HepG2 (cell line): ENCODE data around the gene TRAPPC12. TPM values are rescaled to one million over a fixed set of nuclear protein-coding genes. Genes with fewer than 3 reads are reported as not detected.
A peak's percentile ranks its signal among the peaks of the same experiment; 100 is the strongest.

ENCODE experiments used
- ATAC-seq: fragments of 200-7000 bp; cut with Tn5 transposase; 3 replicates; pipeline ENCODE4 v1.9.1; 2020; ENCODE audit warnings: mild to moderate bottlenecking, moderate library complexity
- BruUV-seq: library from RNA; stranded (reverse); fragments of 400-500 nt; replicated peaks from 2 replicates; lab custom pipeline; 2021; lab: Mats Ljungman, UMichigan
- CTCF ChIA-PET: fragments of 300-600 bp; formaldehyde crosslinking; extraction: SDS; loops from one replicate; lab custom pipeline; 2021; ENCODE audit warnings: low total read pairs, inconsistent platforms, low intra/inter-chr PET ratio; lab: Yijun Ruan, JAX
- POLR2A ChIA-PET: fragments of 350-600 bp; sonication (Branson Sonifier 250); formaldehyde crosslinking; loops from one replicate; lab custom pipeline; 2020; ENCODE audit warnings: antibody characterized with exemption, inconsistent platforms; lab: Yijun Ruan, JAX
- DNase-seq: peaks from one replicate; pipeline ENCODE4 v3.0.0-alpha.2; 2015; ENCODE audit warnings: low spot score
- FAIRE-seq: peaks from 3 replicates; lab custom pipeline; 2011; peaks lifted over from hg19 to GRCh38; lab: Jason Lieb, UNC
- H2AFZ ChIP-seq: one replicate; pipeline ENCODE4 v1.6.1; 2011; ENCODE audit warnings: low read length, inconsistent platforms
- H3K27ac ChIP-seq: fragments of 300-600 bp; 3 replicates; pipeline ENCODE4 v1.8.0; 2011; ENCODE audit warnings: mixed run types, mild to moderate bottlenecking, mixed read lengths, low read length, inconsistent platforms; ENCODE audit not compliant: insufficient read depth; ENCODE audit errors: extremely low read length
- H3K27me3 ChIP-seq, 2 experiments: fragments of 200-600 bp in 1 of 2; 2 replicates in 1 of 2; 3 replicates in 1 of 2; pipeline versions ENCODE4 v1.6.0 to v1.8.0; 2011; ENCODE audit warnings: low read length in 2 of 2, mild to moderate bottlenecking in 2 of 2, moderate library complexity in 2 of 2, inconsistent platforms in 1 of 2; ENCODE audit not compliant: insufficient read depth in 2 of 2, control insufficient read depth in 1 of 2
- H3K36me3 ChIP-seq, 2 experiments: fragments of 200-600 bp in 1 of 2; replicated peaks in 1 of 2; 2 replicates in 1 of 2; 3 replicates in 1 of 2; pipeline versions ENCODE4 v1.5.1 to v1.8.0; 2011; ENCODE audit warnings: low read length in 2 of 2, inconsistent platforms in 1 of 2; ENCODE audit not compliant: insufficient read depth in 2 of 2, control insufficient read depth in 1 of 2
- H3K4me1 ChIP-seq: 2 replicates; pipeline ENCODE4 v1.5.1; 2012; ENCODE audit warnings: low read length, inconsistent platforms; ENCODE audit not compliant: insufficient read depth
- H3K4me2 ChIP-seq: 2 replicates; pipeline ENCODE4 v1.6.0; 2011; ENCODE audit warnings: low read depth, low read length, inconsistent platforms
- H3K4me3 ChIP-seq, 3 experiments: fragments of 200-600 bp in 1 of 3; sonication (generic), shearing (Covaris generic) in 1 of 3; replicated peaks in 1 of 3; 2 replicates each; pipeline ENCODE4 v1.5.1; 2011 to 2016; ENCODE audit warnings: low read length in 3 of 3, inconsistent platforms in 2 of 3, low read depth in 2 of 3, mild to moderate bottlenecking in 2 of 3, control low read depth in 1 of 3, mixed read lengths in 1 of 3; ENCODE audit not compliant: insufficient read depth in 1 of 3
- H3K79me2 ChIP-seq: one replicate; pipeline ENCODE4 v1.6.1; 2011; ENCODE audit warnings: low read length, inconsistent platforms; ENCODE audit not compliant: insufficient read depth
- H3K9ac ChIP-seq: 2 replicates; pipeline ENCODE4 v1.6.0; 2011; ENCODE audit warnings: mild to moderate bottlenecking, low read depth, low read length, inconsistent platforms; ENCODE audit not compliant: insufficient read depth
- H3K9me3 ChIP-seq: 2 replicates; pipeline ENCODE4 v1.5.1; 2012; ENCODE audit warnings: mild to moderate bottlenecking, low read length
- H4K20me1 ChIP-seq: 2 replicates; pipeline ENCODE4 v1.6.0; 2011; ENCODE audit warnings: inconsistent platforms, mild to moderate bottlenecking, low read length, moderate library complexity; ENCODE audit not compliant: insufficient read depth
- ATM ChIP-seq: fragments of 450-650 bp; IDR thresholded peaks from 2 replicates; pipeline ENCODE4 v1.7.1; 2017; ENCODE audit warnings: mild to moderate bottlenecking, borderline replicate concordance
- HMGA1 ChIP-seq: sonication (generic); formaldehyde crosslinking; conservative IDR thresholded peaks from 2 replicates; pipeline ENCODE4 v1.4.0; 2020; ENCODE audit warnings: missing genetic modification reagents
- JUND ChIP-seq: sonication (generic); formaldehyde crosslinking; IDR thresholded peaks from 2 replicates; pipeline ENCODE4 v1.8.0; 2022; ENCODE audit warnings: mild to moderate bottlenecking, missing genetic modification reagents
- MNT ChIP-seq: fragments of 450-650 bp; IDR thresholded peaks from 2 replicates; pipeline ENCODE4 v1.6.1; 2016
- MTF2 ChIP-seq: sonication (generic); formaldehyde crosslinking; IDR thresholded peaks from 2 replicates; pipeline ENCODE4 v1.5.0; 2020; ENCODE audit warnings: missing genetic modification reagents, borderline replicate concordance
- TBP ChIP-seq: sonication (generic); formaldehyde crosslinking; IDR thresholded peaks from 2 replicates; pipeline ENCODE4 v1.5.0; 2020; ENCODE audit warnings: missing genetic modification reagents
- TBX2 ChIP-seq: sonication (generic); formaldehyde crosslinking; IDR thresholded peaks from 2 replicates; pipeline ENCODE4 v1.5.0; 2020; ENCODE audit warnings: missing genetic modification reagents, mild to moderate bottlenecking, borderline replicate concordance
- XRCC5 ChIP-seq: fragments of 200-400 bp; formaldehyde crosslinking; optimal IDR thresholded peaks from 2 replicates; pipeline ENCODE3; 2017; ENCODE audit warnings: mild to moderate bottlenecking, low read length
- ZBTB39 ChIP-seq: sonication (generic); formaldehyde crosslinking; IDR thresholded peaks from 2 replicates; pipeline ENCODE4 v1.5.0; 2020; ENCODE audit warnings: missing genetic modification reagents
- ZKSCAN1 ChIP-seq: fragments of 150-350 bp; IDR thresholded peaks from 2 replicates; pipeline ENCODE4 v1.6.1; 2014; ENCODE audit warnings: low read length
- ZMAT5 ChIP-seq: sonication (generic); formaldehyde crosslinking; IDR thresholded peaks from 2 replicates; pipeline ENCODE4 v1.5.0; 2020; ENCODE audit warnings: mild to moderate bottlenecking, low read depth, missing genetic modification reagents, borderline replicate concordance
- ZNF460 ChIP-seq: sonication (generic); formaldehyde crosslinking; IDR thresholded peaks from 2 replicates; pipeline ENCODE4 v1.5.1; 2020; ENCODE audit warnings: missing genetic modification reagents, mild to moderate bottlenecking, borderline replicate concordance
- ZNF574 ChIP-seq: sonication (generic); formaldehyde crosslinking; IDR thresholded peaks from 2 replicates; pipeline ENCODE4 v1.4.0; 2020; ENCODE audit warnings: missing genetic modification reagents
- ZSCAN21 ChIP-seq: sonication (generic); formaldehyde crosslinking; IDR thresholded peaks from 2 replicates; pipeline ENCODE4 v1.8.0; 2022; ENCODE audit warnings: mild to moderate bottlenecking, missing genetic modification reagents, moderate library complexity, borderline replicate concordance
- WGBS: methylation state at CpG from one replicate; pipeline ENCODE4 v1.1.6; 2017; ENCODE audit warnings: low lambda C conversion rate; 5-methylcytosine and 5-hydroxymethylcytosine counted together
- in situ Hi-C: cut with HindIII; loops from 2 replicates; pipeline ENCODE4 v1.10.0; 2017; ENCODE audit warnings: low pct_unique_long_range_greater_than_20kb; ENCODE audit not compliant: extremely low pct_ligation_motif_present
- intact Hi-C: fragments of 100-400 bp; cut with micrococcal nuclease; formaldehyde crosslinking; loops from one replicate; pipeline ENCODE4 v1.10.0; 2022; ENCODE audit not compliant: unreplicated experiment
- polyA plus RNA-seq, 8 experiments: library from polyadenylated mRNA; depleted of rRNA in 3 of 8; stranded (reverse) in 7 of 8; unstranded in 1 of 8; fragments of >200 nt; fragmentation: Illumina TruSeq in 4 of 8; extraction: Trizol in 4 of 8; gene quantifications; 2 replicates each; pipeline versions ENCODE4 v1.2.1 to v1.2.3, GENCODE V29; 2011 to 2016; ENCODE audit warnings: low read depth in 4 of 8, missing spikeins in 1 of 8, mixed read lengths in 1 of 8; ENCODE audit not compliant: insufficient read depth in 1 of 8
- total RNA-seq, 5 experiments: library from RNA; depleted of rRNA; stranded (reverse); fragments of >200 nt; fragmentation: Illumina TruSeq; extraction: Trizol; gene quantifications; 2 replicates each; pipeline ENCODE4 v1.2.3, GENCODE V29; 2016; ENCODE audit warnings: low read depth in 1 of 5

The TRAPPC12 gene
- total and polyA plus RNA-seq, 2 of the 13 experiments (the other 11 are each of a cell fraction or from before 2014, with no cell fraction given): 46.4 to 97.7 TPM

- peak; percentile 79 for TF ChIP-seq ZNF574
These were observed 9.9 kb upstream of the TRAPPC12 start (continued) for GRCh38 chr2:3369340-3370181.

- peak overlapping the region; percentile 99 for H3K4me2 ChIP-seq
- H4K20me1 ChIP-seq: peaks cover 4% of the 10 kb centered on the region; the same call in 1 of the 2 replicates
- H3K27me3 ChIP-seq: no peaks in the 10 kb centered on the region; a peak in 1 of 5 replicates
- in situ Hi-C loops: no loop called here
- peak overlapping the region; percentile 99 for H3K9ac ChIP-seq
- no peak for ATAC-seq
- H3K79me2 ChIP-seq: peaks cover 49% of the 10 kb centered on the region
- POLR2A ChIA-PET: interaction anchor here (1.2 to 4.8 kb wide), 5 partner anchors 8 to 283 kb away, joined by 3 to 52 read pairs (median 5); partner anchors contain the start of gene RNASEH1
- DNase-seq: no peak
- CTCF ChIA-PET: no interaction called here
- no TSS peak for BruUV-seq
- peaks cover 46% of the 10 kb centered on the region for H3K4me1 ChIP-seq
- peak overlapping the region; percentile 2 for H2AFZ ChIP-seq
- no peaks in the 10 kb centered on the region for H3K9me3 ChIP-seq
- H3K4me3 ChIP-seq: peak overlapping the region; percentile 85 to 96 (median 91)
- peak overlapping the region; percentile 83 for H3K27ac ChIP-seq
- WGBS: 29% methylated on average over 6 of the region's 6 CpGs
- intact Hi-C loops: loop anchor here (2.0 to 5.0 kb wide), 6 partner anchors 52 to 280 kb away; partner anchors contain the start of gene ALLC
- FAIRE-seq: no peak
- peaks cover 2 to 8% of the 10 kb centered on the region in 2 experiments; a peak in 2 of 5 replicates for H3K36me3 ChIP-seq
- TF ChIP-seq JUND (CRISPR knock-in tag): no peak
- TF ChIP-seq ZNF460: no peak
- TF ChIP-seq TBX2 (CRISPR knock-in tag): no peak
- no peak for TF ChIP-seq TBP (CRISPR knock-in tag)
- TF ChIP-seq XRCC5: no peak
- 0 out of 2 replicates have a peak, but pooled peaks have one; percentile 6 for TF ChIP-seq ZSCAN21 (CRISPR knock-in tag)
- no peak for TF ChIP-seq ATM
- no peak for TF ChIP-seq MNT
- TF ChIP-seq ZKSCAN1: peak; percentile 92
- 0 out of 2 replicates have a peak, but pooled peaks have one; percentile 8 for TF ChIP-seq MTF2
- no peak for TF ChIP-seq HMGA1 (CRISPR knock-in tag)
- TF ChIP-seq ZMAT5 (CRISPR knock-in tag): no peak
- no peak for TF ChIP-seq ZBTB39 (CRISPR knock-in tag)
These were observed 2.7 kb upstream of the TRAPPC12 start for GRCh38 chr2:3376821-3377220.
